Keratinocyte (primary cell): ENCODE measurements around the gene EPSTI1. TPM values are rescaled to one million over a fixed set of nuclear protein-coding genes. Genes with fewer than 3 reads are reported as not detected.
A peak's percentile ranks its signal among the peaks of the same experiment; 100 is the strongest.

Experiments used
- DNase-seq: peaks from one replicate; pipeline ENCODE4 v3.0.0-alpha.2; 2011; ENCODE audit warnings: low read depth, missing footprints, low spot score
- FAIRE-seq: peaks from 2 replicates; lab custom pipeline; 2011; peaks lifted over from hg19 to GRCh38; lab: Jason Lieb, UNC
- H2AFZ ChIP-seq: 2 replicates; pipeline ENCODE4 v1.6.0; 2012; ENCODE audit warnings: low read length, control low read depth, inconsistent platforms; ENCODE audit not compliant: control insufficient read depth
- H3K27ac ChIP-seq: 2 replicates; pipeline ENCODE4 v1.5.1; 2011; ENCODE audit warnings: low read length; ENCODE audit not compliant: control insufficient read depth, insufficient read depth
- H3K27me3 ChIP-seq: 3 replicates; pipeline ENCODE4 v1.6.0; 2011; ENCODE audit warnings: low read length; ENCODE audit not compliant: control insufficient read depth, insufficient read depth; ENCODE audit errors: extremely low read depth
- H3K36me3 ChIP-seq, 2 experiments: 2 replicates in 1 of 2; 3 replicates in 1 of 2; pipeline ENCODE4 v1.5.1; 2011; ENCODE audit warnings: low read length in 2 of 2, mild to moderate bottlenecking in 1 of 2; ENCODE audit not compliant: control insufficient read depth in 2 of 2, insufficient read depth in 2 of 2; ENCODE audit errors: extremely low read depth in 1 of 2
- H3K4me1 ChIP-seq: 3 replicates; pipeline ENCODE4 v1.5.1; 2011; ENCODE audit warnings: low read length; ENCODE audit not compliant: control insufficient read depth, insufficient read depth; ENCODE audit errors: extremely low read depth
- H3K4me2 ChIP-seq: 3 replicates; pipeline ENCODE4 v1.6.0; 2011; ENCODE audit warnings: low read depth, low read length; ENCODE audit not compliant: control insufficient read depth, insufficient read depth; ENCODE audit errors: extremely low read depth
- H3K4me3 ChIP-seq, 3 experiments: fragments of 200-600 bp in 1 of 3; sonication (generic) in 1 of 3; 2 replicates in 2 of 3; 3 replicates in 1 of 3; pipeline ENCODE4 v1.5.1; 2011 to 2016; ENCODE audit warnings: low read length in 3 of 3, mild to moderate bottlenecking in 3 of 3, control low read depth in 2 of 3, inconsistent platforms in 1 of 3, low read depth in 1 of 3, mixed read lengths in 1 of 3, mixed run types in 1 of 3, moderate library complexity in 1 of 3; ENCODE audit not compliant: control insufficient read depth in 2 of 3, insufficient read depth in 2 of 3; ENCODE audit errors: extremely low read depth in 1 of 3
- H3K79me2 ChIP-seq: 2 replicates; pipeline ENCODE4 v1.6.0; 2012; ENCODE audit warnings: low read length; ENCODE audit not compliant: control insufficient read depth, insufficient read depth
- H3K9ac ChIP-seq: 3 replicates; pipeline ENCODE4 v1.6.0; 2011; ENCODE audit warnings: low read length; ENCODE audit not compliant: control insufficient read depth, insufficient read depth; ENCODE audit errors: extremely low read depth
- H3K9me1 ChIP-seq: 3 replicates; pipeline ENCODE4 v1.6.0; 2011; ENCODE audit warnings: low read length; ENCODE audit not compliant: control insufficient read depth, insufficient read depth; ENCODE audit errors: extremely low read depth
- H3K9me3 ChIP-seq: 2 replicates; pipeline ENCODE4 v1.5.1; 2012; ENCODE audit warnings: low read depth, low read length; ENCODE audit not compliant: control insufficient read depth
- H4K20me1 ChIP-seq: 3 replicates; pipeline ENCODE4 v1.6.0; 2011; ENCODE audit warnings: low read length; ENCODE audit not compliant: control insufficient read depth, insufficient read depth; ENCODE audit errors: extremely low read depth
- EZH2 ChIP-seq: IDR thresholded peaks from one replicate; pipeline ENCODE4 v1.6.1; 2012; ENCODE audit warnings: inconsistent platforms, mild to moderate bottlenecking, low read length, moderate library complexity
- dilution Hi-C: fragments of 300-500 bp; cut with MboI; formaldehyde crosslinking; loops from one replicate; pipeline ENCODE4 v1.7.0; 2020; ENCODE audit warnings: low sequenced_read_pairs; ENCODE audit not compliant: extremely low pct_ligation_motif_present
- polyA plus RNA-seq, 5 experiments: library from polyadenylated mRNA; depleted of rRNA in 3 of 5; stranded (reverse) in 3 of 5; stranded (forward) in 1 of 5; unstranded in 1 of 5; fragments of >200 nt; gene quantifications; 1 replicate in 1 of 5; 2 replicates in 3 of 5; 3 replicates in 1 of 5; pipeline versions ENCODE4 v1.2.1 to v1.2.3, GENCODE V29; 2011 to 2012; ENCODE audit warnings: missing spikeins in 2 of 5, low read depth in 1 of 5, low replicate concordance in 1 of 5
- TF ChIP-seq, protein P1 (sequence below), 3 experiments: IDR thresholded peaks in 1 of 3; conservative IDR thresholded peaks in 1 of 3; optimal IDR thresholded peaks in 1 of 3; 2 replicates in 2 of 3; 3 replicates in 1 of 3; pipeline versions ENCODE3 to v1.5.1; 2011; ENCODE audit warnings: low read length in 3 of 3, mild to moderate bottlenecking in 3 of 3, moderate library complexity in 2 of 3, control low read depth in 1 of 3, inconsistent platforms in 1 of 3; ENCODE audit not compliant: insufficient read depth in 2 of 3; ENCODE audit errors: extremely low read depth in 1 of 3

EPSTI1 gene
- polyA plus RNA-seq, 1 donor (not counting 4 experiments of a cell fraction or from before 2014, with no cell fraction given) = 13.0 TPM

DNA sequence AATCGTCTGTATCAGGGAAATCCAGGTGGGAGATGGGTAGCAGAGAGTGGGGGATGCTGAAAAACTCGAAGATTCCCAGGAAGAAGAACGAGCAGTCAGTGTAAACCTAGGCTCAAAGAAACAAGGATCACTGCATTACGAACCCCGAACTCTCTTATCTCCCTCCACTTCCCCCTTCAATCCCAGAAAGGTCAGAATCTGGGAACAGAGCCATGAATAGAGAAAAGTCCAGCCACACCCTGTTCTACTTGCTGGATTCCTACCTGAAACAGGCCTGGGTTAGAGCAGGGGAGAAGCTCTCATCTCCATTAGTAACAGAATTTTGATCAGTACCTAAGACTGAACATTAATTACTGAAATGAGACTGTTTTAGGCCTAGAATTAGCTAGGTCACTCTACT lies 24.4 kb downstream of the EPSTI1 start:
- Histone ChIP-seq H3K9me1 (no peaks in the 10 kb centered on the region), H3K9me3 (no peaks in the 10 kb centered on the region), H3K4me2 (no peak overlapping the region), H3K27ac (no peak overlapping the region), H2AFZ (no peak overlapping the region), H3K27me3 (no peaks in the 10 kb centered on the region), H3K9ac (no peak overlapping the region), H3K79me2 (no peaks in the 10 kb centered on the region), H4K20me1 (no peaks in the 10 kb centered on the region), H3K4me3 (no peak overlapping the region), H3K36me3 (peaks cover 2 to 3% of the 10 kb centered on the region in 2 experiments), H3K4me1 (peaks cover 18% of the 10 kb centered on the region)
- no peak for TF ChIP-seq EZH2
- TF ChIP-seq, protein P1, sequence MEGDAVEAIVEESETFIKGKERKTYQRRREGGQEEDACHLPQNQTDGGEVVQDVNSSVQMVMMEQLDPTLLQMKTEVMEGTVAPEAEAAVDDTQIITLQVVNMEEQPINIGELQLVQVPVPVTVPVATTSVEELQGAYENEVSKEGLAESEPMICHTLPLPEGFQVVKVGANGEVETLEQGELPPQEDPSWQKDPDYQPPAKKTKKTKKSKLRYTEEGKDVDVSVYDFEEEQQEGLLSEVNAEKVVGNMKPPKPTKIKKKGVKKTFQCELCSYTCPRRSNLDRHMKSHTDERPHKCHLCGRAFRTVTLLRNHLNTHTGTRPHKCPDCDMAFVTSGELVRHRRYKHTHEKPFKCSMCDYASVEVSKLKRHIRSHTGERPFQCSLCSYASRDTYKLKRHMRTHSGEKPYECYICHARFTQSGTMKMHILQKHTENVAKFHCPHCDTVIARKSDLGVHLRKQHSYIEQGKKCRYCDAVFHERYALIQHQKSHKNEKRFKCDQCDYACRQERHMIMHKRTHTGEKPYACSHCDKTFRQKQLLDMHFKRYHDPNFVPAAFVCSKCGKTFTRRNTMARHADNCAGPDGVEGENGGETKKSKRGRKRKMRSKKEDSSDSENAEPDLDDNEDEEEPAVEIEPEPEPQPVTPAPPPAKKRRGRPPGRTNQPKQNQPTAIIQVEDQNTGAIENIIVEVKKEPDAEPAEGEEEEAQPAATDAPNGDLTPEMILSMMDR (optimal IDR thresholded peaks at IDR 0.05 in 1 of 3, IDR thresholded peaks at IDR 0.05 in 1 of 3, conservative IDR thresholded peaks at IDR 0.05 in 1 of 3; ENCODE audit: extremely low read depth in 1 of 3, insufficient read depth in 2 of 3, low read length in 3 of 3) = no peak
- FAIRE-seq (peak; percentile 48), DNase-seq (no peak)
- dilution Hi-C loops = no loop called here

DNA sequence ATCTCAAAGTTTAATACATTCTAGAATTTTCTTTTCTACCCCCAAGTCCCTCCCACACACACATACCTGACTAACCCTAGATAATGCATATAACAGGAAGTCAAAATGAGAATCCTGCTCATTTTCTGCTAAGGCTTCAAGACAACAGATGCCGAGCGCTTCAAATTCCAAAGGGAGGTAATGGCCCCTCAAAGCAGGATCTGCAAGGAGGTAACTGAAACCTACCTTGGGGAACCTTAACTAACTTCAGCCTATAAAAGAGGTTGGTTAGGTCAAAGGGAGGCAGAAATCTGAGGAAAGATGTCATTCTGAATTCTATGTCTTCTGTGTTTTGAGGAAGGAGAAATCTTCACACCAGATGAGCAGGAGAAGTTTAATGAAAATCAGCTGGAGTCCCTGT lies 26.8 kb downstream of the EPSTI1 start:
- Histone ChIP-seq H3K4me3 (no peak overlapping the region), H3K27ac (no peak overlapping the region), H3K4me2 (no peak overlapping the region), H3K79me2 (no peaks in the 10 kb centered on the region), H3K4me1 (peaks cover 13% of the 10 kb centered on the region), H3K9ac (no peak overlapping the region), H2AFZ (no peak overlapping the region), H3K36me3 (peaks cover 2 to 3% of the 10 kb centered on the region in 2 experiments), H3K27me3 (no peaks in the 10 kb centered on the region), H4K20me1 (no peaks in the 10 kb centered on the region), H3K9me3 (no peaks in the 10 kb centered on the region), H3K9me1 (no peaks in the 10 kb centered on the region)
- TF ChIP-seq, protein P1 (optimal IDR thresholded peaks at IDR 0.05 in 1 of 3, IDR thresholded peaks at IDR 0.05 in 1 of 3, conservative IDR thresholded peaks at IDR 0.05 in 1 of 3; ENCODE audit: extremely low read depth in 1 of 3, insufficient read depth in 2 of 3, low read length in 3 of 3) = no peak
- TF ChIP-seq EZH2 = no peak
- dilution Hi-C loops = no loop called here
- FAIRE-seq (no peak), DNase-seq (no peak)
